Stimulated activated CD8-positive, alpha-beta memory T cell treated with anti-CD3 and anti-CD28 coated beads, Interleukin-12 subunit alpha, Interleukin-12 subunit beta, amount 100 ng/mL, for 1 hour (primary cell): ENCODE measurements around the gene ZNF30.
A peak's percentile ranks its signal among the peaks of the same experiment; 100 is the strongest.
"Not testable (repeated sequence)": the region's sequence is repeated elsewhere in the genome, so short reads cannot be mapped to it uniquely, and the experiment has no call there.

Source experiments
- DNase-seq: peaks from one replicate; pipeline ENCODE4 v3.0.0-alpha.2; 2020; ENCODE audit warnings: low read depth

Gene ZNF30

GRCh38 chr19:34926685-34927375 lies at the start of gene ZNF30:
TSS of gene ZNF30 (plus strand) at chr19:34926903. CDS start at chr19:34929948, 3,045 bp downstream.
- peak; percentile 70 for DNase-seq

GRCh38 chr19:34879563-34879962 lies 47.1 kb upstream of the ZNF30 start:
- no peak for DNase-seq

- DNase-seq: no peak
These were observed 46.7 kb upstream of the ZNF30 start for GRCh38 chr19:34880034-34880433.

DNA sequence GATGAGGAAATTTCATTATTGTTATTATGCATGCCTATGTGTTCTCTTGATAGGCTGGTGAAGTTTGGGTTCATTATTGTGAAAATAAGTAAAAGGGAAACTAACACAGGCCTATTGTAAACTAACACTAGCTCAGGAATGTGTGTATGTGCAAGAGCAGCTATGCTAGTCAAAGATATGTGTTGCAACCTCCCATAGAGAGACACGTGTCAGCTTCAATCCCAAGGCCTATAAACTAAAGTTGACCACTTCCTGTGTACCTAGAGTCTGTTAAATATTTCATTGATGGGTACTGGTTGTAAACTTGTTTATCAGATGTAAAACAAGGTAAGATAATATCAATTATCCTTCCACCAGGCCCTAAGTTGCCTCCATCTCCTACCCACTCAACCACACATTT lies 44.7 kb upstream of the ZNF30 start:
- DNase-seq: no peak

DNA sequence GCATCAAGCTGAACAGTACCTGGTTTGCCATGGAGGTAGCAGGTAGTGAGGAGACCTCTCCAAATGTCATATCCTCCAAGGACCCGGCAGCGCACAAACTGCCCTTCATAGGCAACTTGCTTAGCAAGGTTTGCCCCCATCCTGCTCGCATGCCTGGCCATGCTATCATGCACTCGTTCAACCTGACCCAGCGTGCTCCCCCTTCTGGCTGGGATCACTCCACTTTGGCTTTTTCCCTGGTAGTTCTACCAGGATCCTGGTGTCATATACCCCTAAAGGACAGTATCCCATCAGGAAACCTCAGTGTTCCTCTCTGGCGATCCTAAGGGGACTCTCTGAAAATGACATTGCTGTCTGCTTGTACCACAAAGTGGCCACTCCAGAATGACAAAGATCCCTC lies 38.6 kb upstream of the ZNF30 start:
- no peak for DNase-seq

GRCh38 chr19:34900245-34900644 lies 26.5 kb upstream of the ZNF30 start:
- DNase-seq: no peak

- DNase-seq: no peak
These were observed 21.8 kb upstream of the ZNF30 start for GRCh38 chr19:34904664-34905527.

GRCh38 chr19:34910770-34911169 lies 15.9 kb upstream of the ZNF30 start:
- DNase-seq: no peak

DNA sequence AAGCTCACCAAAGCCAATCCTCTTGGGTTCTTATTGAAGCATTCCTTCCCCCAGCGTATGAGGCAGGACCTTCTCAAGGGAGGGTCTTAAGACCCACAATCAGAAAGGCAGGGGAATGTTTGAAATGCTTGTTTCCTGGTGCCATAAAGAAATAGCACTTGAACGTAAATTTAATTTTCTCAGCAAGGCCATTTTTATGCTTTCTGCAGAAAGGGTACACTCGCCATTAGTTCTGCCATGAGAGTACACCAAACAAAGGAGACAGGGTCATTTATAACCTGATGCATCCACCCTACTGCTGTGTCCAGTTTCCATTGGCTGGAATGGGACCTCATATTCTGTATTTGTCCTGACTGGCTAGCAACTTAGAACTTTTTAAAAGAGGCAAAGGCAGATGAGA lies 9.6 kb upstream of the ZNF30 start:
- DNase-seq: not testable (repeated sequence)

DNA sequence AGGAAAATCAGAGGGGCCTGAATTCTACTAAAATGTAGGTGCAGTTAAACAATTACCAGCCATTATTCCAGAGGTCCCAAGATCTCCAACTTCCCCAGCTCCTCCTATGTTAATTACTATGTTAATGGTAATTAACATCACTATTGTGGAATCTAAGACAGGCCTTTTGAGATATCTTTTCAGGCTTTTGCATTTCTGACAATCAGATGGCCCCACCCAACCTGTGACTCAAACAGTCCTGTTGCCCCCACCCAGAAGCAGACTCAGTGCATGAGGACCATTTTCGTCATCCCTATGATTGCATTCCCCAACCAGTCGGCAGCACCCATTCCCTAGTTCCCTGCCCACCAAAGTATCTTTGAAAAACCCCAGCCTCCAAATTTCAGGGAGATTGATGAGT lies 8.5 kb upstream of the ZNF30 start:
- no peak for DNase-seq

DNA sequence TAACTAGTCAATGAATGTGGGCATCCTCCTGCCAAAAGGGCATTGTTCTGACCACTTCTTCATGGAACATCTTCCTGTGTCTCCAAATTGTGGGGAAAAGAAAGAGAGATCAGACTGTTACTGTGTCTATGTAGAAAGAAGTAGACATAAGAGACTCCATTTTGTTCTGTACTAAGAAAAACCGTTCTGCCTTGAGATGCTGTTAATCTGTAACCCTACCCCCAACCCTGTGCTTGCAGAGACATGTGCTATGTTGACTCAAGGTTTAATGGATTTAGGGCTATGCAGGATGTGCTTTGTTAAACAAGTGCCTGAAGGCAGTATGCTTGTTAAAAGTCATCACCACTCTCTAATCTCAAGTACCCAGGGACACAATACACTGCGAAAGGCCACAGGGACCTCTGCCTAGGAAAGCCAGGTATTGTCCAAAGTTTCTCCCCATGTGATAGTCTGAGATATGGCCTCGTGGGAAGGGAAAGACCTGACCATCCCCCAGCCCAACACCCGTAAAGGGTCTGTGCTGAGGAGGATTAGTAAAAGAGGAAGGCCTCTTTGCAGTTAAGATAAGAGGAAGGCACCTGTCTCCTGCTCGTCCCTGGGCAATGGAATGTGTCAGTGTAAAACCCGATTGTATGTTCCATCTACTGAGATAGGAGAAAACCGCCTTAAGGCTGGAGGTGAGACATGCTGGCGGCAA lies 6.5 kb upstream of the ZNF30 start:
- not testable (repeated sequence) for DNase-seq

- no peak for DNase-seq
These were observed 1.3 kb upstream of the ZNF30 start for GRCh38 chr19:34925278-34925855.

- no peak for DNase-seq
These were observed 380 bp upstream of the ZNF30 start for GRCh38 chr19:34926361-34926684.

DNA sequence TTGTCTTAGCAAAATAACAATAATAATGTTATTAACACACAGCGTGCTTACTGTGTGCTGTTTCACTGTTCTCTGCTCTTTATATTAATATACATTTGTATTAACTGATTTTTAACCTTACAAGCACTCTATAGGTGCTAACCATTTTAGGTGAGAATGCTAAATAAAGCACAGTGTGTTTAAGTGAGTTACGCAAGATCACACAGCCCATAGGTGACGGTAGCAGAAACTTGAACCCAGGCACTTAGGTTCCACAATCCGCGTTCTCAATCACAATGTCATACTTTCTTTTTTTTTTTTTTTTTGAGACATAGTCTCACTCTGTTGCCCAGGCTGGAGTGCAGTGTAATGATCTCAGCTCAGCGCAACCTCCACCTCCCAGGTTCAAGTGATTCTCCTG lies 5.8 kb downstream of the ZNF30 start:
- DNase-seq: no peak

- DNase-seq: no peak
These were observed 9.5 kb downstream of the ZNF30 start for GRCh38 chr19:34936184-34936583.

DNA sequence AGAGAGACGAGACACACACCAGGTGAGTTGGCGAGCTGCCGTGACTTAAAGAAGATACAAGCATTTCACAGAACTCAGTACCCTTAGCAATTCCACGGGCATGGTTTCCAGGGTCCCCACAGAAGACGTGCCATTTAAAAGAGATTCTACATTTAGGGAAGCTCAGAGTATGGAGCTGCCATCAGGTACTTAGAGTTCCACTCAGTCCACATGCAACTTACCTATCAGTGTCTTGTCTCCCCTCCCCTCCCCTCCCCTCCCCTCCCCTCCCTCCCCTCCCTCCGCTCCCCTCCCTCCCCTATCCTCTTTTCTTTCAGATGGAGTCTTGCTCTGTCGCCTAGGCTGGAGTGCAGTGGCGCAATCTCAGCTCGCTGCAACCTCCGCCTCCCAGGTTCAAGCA lies 12.2 kb downstream of the ZNF30 start:
- no peak for DNase-seq

DNA sequence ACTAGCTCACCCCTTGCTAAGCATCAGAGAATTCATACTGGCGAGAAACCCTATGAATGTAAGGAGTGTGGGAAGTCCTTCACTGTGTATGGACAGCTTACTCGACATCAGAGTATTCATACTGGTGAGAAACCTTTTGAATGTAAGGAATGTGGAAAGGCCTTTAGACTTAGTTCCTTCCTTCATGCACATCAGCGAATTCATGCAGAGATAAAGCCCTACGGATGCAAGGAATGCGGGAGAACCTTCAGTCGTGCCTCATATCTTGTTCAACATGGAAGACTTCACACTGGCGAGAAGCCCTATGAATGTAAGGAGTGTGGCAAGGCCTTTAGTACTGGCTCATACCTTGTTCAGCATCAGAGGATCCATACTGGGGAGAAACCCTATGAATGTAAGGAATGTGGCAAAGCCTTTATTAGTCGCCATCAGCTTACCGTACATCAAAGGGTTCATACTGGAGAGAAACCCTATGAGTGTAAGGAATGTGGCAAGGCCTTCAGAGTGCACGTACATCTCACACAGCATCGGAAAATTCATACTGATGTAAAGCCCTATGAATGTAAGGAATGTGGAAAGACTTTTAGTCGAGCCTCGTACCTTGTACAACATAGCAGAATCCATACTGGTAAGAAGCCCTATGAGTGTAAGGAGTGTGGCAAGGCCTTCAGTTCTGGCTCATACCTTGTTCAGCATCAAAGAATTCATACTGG lies 17.3 kb downstream of the ZNF30 start:
- no peak for DNase-seq

DNA sequence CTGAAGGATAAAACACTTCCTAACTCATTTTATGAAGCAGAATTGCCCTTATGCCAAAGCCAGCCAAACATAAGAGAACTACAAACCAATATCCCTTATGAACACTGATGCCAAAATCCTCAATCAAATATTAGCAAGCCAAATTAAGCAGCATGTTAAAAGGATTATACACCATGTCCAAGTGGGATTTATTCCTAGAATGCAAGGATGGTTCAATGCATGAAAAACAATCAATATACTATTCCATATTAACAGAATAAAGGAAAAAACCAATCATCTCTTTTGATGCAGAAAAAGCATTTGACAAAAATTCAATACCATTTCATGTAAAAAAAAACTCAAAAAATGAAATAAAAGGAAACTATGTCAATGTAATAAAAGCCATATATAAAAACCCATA lies 26.4 kb downstream of the ZNF30 start:
- DNase-seq: no peak

- no peak for DNase-seq
These were observed 31.4 kb downstream of the ZNF30 start for GRCh38 chr19:34957830-34958751.

DNA sequence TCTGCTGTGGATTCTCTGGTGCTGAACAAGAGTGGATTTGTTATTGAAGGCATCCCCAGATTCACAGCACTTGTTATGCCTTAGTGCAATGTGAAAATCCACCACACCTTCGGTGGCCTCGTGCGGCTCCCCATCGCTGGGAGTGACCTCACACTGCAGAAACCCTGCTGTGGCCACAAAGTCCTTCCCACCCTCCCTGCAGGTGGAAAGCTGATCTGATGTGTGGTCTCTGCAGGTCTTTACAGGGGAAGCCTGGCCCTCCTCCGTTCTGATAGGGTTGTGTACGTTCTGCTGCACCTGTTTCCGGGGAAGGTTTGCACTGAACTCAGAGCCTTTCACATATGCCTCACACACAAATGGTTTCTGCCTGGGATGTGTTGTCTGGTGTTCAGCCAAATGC lies 32.3 kb downstream of the ZNF30 start:
- DNase-seq: no peak
